Ovary (tissue), 9 donors: ENCODE results near the gene UBR1. TPM values are rescaled to one million over a fixed set of nuclear protein-coding genes. Genes with fewer than 3 reads are reported as not detected.

Experiments used
- DNase-seq, 5 donors: peaks; one replicate each; pipeline ENCODE4 v3.0.0-alpha.2; 2019 to 2020
- H3K27ac ChIP-seq, 2 donors: fragments of 200-600 bp; one replicate each; pipeline versions ENCODE4 v1.5.1 to v1.8.0; 2019 to 2022
- H3K27me3 ChIP-seq: fragments of 200-600 bp; one replicate; pipeline ENCODE4 v1.8.0; 2022
- H3K36me3 ChIP-seq: fragments of 200-600 bp; sonication (generic); one replicate; pipeline ENCODE4 v1.5.1; 2019
- H3K4me1 ChIP-seq: one replicate; pipeline ENCODE4 v1.8.1; 2013; ENCODE audit warnings: mild to moderate bottlenecking, moderate library complexity; ENCODE audit not compliant: insufficient read depth
- H3K4me3 ChIP-seq: fragments of 200-600 bp; sonication (generic); one replicate; pipeline ENCODE4 v1.5.1; 2017
- H3K9me3 ChIP-seq, 2 donors: fragments of 200-600 bp in 1 of 2; sonication (generic) in 1 of 2; one replicate each; pipeline versions ENCODE4 v1.5.1 to v1.8.1; 2013 to 2019; ENCODE audit warnings: mild to moderate bottlenecking in 1 of 2, moderate library complexity in 1 of 2
- CTCF ChIP-seq, 3 donors: fragments of 450-650 bp in 2 of 3; fragments of 200-600 bp in 1 of 3; IDR thresholded peaks; one replicate each; pipeline versions ENCODE4 v1.5.1 to v1.8.0; 2016 to 2022; ENCODE audit warnings: antibody characterized with exemption in 3 of 3, mild to moderate bottlenecking in 1 of 3
- EP300 ChIP-seq: sonication (generic); formaldehyde crosslinking; IDR thresholded peaks from one replicate; pipeline ENCODE4 v1.6.1; 2017; ENCODE audit warnings: antibody characterized with exemption
- POLR2A ChIP-seq: fragments of 450-650 bp; IDR thresholded peaks from one replicate; pipeline ENCODE4 v1.6.1; 2017; ENCODE audit warnings: antibody characterized with exemption, mild to moderate bottlenecking, moderate library complexity
- WGBS, 3 donors: extraction: QIAGEN DNeasy Blood & Tissue Kit in 1 of 3; methylation state at CpG; one replicate each; pipeline versions ENCODE4 v1.1.5 to v1.1.7; 2013 to 2017; 5-methylcytosine and 5-hydroxymethylcytosine counted together
- intact Hi-C, 4 donors: fragments of 100-400 bp; cut with DNase I; formaldehyde crosslinking; loops; one replicate each; pipeline versions ENCODE4 v1.11.0 to v1.15.1; 2022 to 2023
- polyA plus RNA-seq, 2 donors: library from polyadenylated mRNA; stranded (reverse); fragments of 200-250 nt in 1 of 2; fragments of 350-450 nt in 1 of 2; fragmentation: Illumina TruSeq in 1 of 2; extraction: RNeasy Lipid Tissue Mini Kit (QIAGEN cat#74804) in 1 of 2; gene quantifications; one replicate each; pipeline ENCODE4 v1.2.3, GENCODE V29; 2013 to 2014
- total RNA-seq, 7 donors: library from RNA; depleted of rRNA in 2 of 7; stranded (reverse); fragments of >200 nt in 2 of 7; fragmentation: NEBNext Ultra II Directional in 3 of 7; extraction: Animal tissue kit (Norgen Biotek cat#: 25700) in 3 of 7; gene quantifications; one replicate each; pipeline versions ENCODE4 v1.1.0 to v1.2.4, GENCODE V29; 2016 to 2023
- donor health status: DM: no; HTN: no; CAD: no; lungs with moderate emphysema.
- donor health status: DM: no; HTN: no; CAD: no.
- donor health status: Bipolar disorder and iron deficiency.
- donor health status: DM: yes; HTN: yes; CAD: no.
- donor health status: DM: no; HTN: no; CAD: no.
- donor health status: DM: yes; HTN: yes; CAD: no.

UBR1 gene
- total and polyA plus RNA-seq, 9 donors = 7.5 to 34.1 (median 26.8) TPM

DNA sequence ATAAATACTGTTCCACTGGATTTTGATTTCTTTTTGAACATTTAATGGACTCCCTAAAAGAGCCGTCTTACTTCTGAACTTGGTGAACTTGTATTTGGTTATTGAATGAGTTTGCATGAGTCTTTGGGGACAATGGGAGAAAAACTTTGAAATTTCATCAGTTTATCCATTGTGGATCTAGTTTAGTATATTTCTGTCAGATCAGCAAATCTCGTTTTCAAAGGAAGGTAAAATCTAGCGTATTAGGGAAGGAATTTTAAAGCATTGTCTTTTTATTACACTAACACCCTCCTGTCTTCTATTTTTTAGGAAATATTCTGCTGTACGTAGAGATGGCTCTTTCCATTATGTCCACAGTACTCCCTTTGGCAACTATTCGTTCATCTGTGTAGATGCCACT lies 40.3 kb upstream of the UBR1 start:
- Histone ChIP-seq H3K27me3 (no peaks in the 10 kb centered on the region), H3K9me3 (no peaks in the 10 kb centered on the region), H3K4me3 (no peak overlapping the region), H3K4me1 (no peaks in the 10 kb centered on the region), H3K27ac (no peak overlapping the region), H3K36me3 (no peaks in the 10 kb centered on the region)
- no peak for DNase-seq
- TF ChIP-seq EP300 (no peak), POLR2A (no peak), CTCF (IDR thresholded peaks at IDR 0.05) (no peak)
- WGBS, 3 donors = 85 to 90% (median 89%) methylated on average over 5 of the region's 5 CpGs
- intact Hi-C loops = no loop called here

DNA sequence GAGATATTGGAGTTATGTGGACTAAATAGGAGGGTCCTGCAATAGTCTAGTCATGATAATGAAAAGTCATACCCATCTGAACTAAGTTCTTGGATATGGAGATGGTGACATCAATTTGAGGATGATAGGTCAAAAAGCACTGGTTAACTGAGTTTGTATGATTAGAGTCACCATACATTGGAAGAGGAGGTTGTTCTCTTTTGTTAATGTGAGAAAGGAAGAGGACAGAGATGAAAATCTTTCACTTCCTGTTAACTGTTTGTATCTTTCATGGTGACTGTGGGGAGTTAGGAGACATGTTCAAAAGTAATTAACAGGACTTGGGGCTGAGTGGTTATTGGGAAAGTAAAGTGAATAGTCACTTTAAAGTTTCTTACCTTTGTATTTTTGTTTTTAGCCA lies 38.7 kb upstream of the UBR1 start:
- Histone ChIP-seq H3K9me3 (no peaks in the 10 kb centered on the region), H3K4me1 (no peaks in the 10 kb centered on the region), H3K4me3 (no peak overlapping the region), H3K27me3 (no peaks in the 10 kb centered on the region), H3K36me3 (no peaks in the 10 kb centered on the region), H3K27ac (no peak overlapping the region)
- TF ChIP-seq POLR2A (no peak), EP300 (no peak), CTCF (IDR thresholded peaks at IDR 0.05) (no peak)
- no peak for DNase-seq
- intact Hi-C loops = no loop called here

- DNase-seq = no peak
- Histone ChIP-seq H3K27me3 (no peaks in the 10 kb centered on the region), H3K9me3 (no peaks in the 10 kb centered on the region), H3K4me1 (no peaks in the 10 kb centered on the region), H3K27ac (no peak overlapping the region), H3K36me3 (no peaks in the 10 kb centered on the region), H3K4me3 (no peak overlapping the region)
- 72 to 86% (median 79%) methylated on average over 4 of the region's 4 CpGs for WGBS, 3 donors
- TF ChIP-seq EP300 = no peak
- intact Hi-C loops = no loop called here
These were observed 37.5 kb upstream of the UBR1 start for GRCh38 chr15:43143203-43143941.

DNA sequence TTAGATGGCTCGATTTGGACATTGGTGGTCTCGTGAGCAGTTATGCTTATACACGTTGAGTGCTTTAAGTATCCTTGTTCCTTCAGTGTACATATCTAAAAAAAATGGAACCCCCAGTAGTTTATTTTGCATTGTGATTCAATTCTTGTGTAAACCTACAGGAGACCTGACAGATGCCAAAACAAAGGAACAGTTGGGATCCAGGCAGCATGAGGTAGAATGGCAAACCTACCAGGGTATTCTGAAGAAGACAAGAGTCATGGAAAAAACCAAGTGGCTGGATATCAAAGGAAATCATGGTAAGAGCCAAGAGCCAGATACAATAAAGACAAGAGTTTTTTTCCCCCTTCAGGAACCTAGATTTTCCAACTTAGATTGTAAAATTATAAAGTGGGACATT lies 29.5 kb upstream of the UBR1 start:
- Histone ChIP-seq H3K4me1 (peaks cover 3% of the 10 kb centered on the region), H3K36me3 (no peaks in the 10 kb centered on the region), H3K27me3 (no peaks in the 10 kb centered on the region), H3K27ac (no peak overlapping the region), H3K9me3 (no peaks in the 10 kb centered on the region), H3K4me3 (no peak overlapping the region)
- DNase-seq = no peak
- intact Hi-C loops = no loop called here
- TF ChIP-seq EP300 (no peak), CTCF (IDR thresholded peaks at IDR 0.05) (no peak), POLR2A (no peak)
- 87 to 88% (median 87%) methylated on average over 3 of the region's 3 CpGs for WGBS, 3 donors

DNA sequence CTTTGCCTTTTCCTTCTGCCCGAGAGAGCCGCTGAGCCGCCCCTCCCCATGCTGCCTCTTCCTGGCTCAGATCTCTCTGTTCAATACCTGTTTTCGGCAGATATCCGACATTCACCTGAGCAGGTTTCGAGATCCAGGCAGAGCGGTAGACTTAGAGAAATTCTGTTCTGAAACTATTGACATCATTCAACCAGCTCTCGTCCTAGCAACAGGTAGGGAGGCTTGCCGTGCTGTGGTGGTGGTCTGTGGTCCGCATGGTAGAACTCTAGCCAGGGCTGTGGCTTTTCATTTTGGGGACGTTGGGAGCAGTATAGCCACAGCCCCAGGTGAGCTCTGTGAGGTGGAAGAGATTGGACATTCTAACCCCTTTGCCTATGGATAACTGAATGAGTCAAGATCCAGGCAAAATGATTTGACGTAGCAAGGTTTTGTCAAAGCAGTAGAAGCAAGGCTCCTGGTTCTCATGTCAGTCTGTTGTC lies 28.4 kb upstream of the UBR1 start:
- DNase-seq = no peak
- Histone ChIP-seq H3K4me1 (peaks cover 3% of the 10 kb centered on the region), H3K27me3 (no peaks in the 10 kb centered on the region), H3K9me3 (no peaks in the 10 kb centered on the region), H3K4me3 (peak overlapping the region; percentile 52), H3K27ac (peak overlapping the region; percentile 31 to 62), H3K36me3 (no peaks in the 10 kb centered on the region)
- intact Hi-C loops = no loop called here
- no peak for TF ChIP-seq CTCF (IDR thresholded peaks at IDR 0.05)
- TF ChIP-seq EP300 = no peak
- TF ChIP-seq POLR2A = no peak
- 22 to 32% (median 29%) methylated on average over 12 of the region's 12 CpGs for WGBS, 3 donors
